DMS 273 (cell line): Measurements from ENCODE around the gene CTDSP2.
"Not testable (repeated sequence)": the region's sequence is repeated elsewhere in the genome, so short reads cannot be mapped to it uniquely, and the experiment has no call there.

Source experiments
- DNase-seq: peaks from one replicate; lab custom pipeline; 2025; ENCODE audit not compliant: unreplicated experiment; lab: John Stamatoyannopoulos, UW

Gene CTDSP2

GRCh38 chr12:57846577-57847319 is at the start of gene CTDSP2:
TSS of gene CTDSP2 (minus strand) at chr12:57846729. CDS start at chr12:57846435, 294 bp downstream.
- peak; percentile 98 for DNase-seq

DNA sequence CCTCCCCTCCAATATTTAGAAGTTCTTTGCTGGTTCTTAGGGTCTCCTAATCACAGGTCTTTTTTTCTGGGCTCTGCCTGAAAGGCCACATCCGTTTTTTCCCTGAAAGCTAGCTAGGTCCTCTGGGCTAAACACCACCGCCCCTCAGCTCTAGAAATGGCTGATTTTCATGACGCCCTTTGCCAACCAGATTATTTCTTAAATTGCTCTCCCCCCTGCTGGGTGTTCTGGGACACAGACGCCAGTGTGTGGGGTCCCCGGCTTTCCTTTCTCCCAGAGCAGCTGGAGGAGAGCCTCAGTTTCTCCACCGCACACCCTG is 49.5 kb upstream of the CTDSP2 start:
- DNase-seq = peak; percentile 60

DNA sequence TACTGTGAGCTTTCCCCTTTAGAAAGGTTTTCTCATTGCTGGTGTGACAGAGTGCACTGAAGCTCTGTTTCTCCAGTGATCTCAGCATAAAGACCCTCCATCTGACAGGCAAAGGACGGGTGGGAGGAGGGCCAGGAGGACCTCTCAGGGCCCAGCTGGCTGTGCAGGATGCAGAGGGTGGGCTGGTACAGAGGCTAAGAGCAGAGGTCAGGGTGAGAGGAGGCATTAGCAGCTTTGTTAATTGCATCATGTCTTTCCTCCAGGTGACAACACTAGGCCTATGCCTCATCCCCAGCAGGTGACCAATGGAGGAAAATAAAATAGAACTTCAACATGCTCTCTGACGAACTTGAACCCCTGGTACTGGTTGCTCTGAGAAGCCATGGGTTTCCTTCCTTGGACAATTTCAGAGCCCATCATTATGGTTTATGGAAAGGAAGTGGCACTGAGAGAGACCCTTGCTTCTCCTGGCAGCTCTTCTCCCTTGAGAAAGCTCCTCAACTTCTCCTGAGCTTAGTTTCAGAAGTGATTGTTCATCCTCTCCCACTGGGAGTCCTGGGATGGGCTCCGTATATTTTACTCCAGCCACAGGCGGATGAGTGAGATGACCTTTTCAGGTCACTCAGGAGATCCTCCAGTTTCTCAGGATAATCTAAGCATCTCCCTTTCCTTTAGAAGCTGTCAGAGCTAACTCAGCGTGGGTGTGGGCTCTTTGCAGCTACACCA is 49.0 kb upstream of the CTDSP2 start:
- peak; percentile 37 for DNase-seq

DNA sequence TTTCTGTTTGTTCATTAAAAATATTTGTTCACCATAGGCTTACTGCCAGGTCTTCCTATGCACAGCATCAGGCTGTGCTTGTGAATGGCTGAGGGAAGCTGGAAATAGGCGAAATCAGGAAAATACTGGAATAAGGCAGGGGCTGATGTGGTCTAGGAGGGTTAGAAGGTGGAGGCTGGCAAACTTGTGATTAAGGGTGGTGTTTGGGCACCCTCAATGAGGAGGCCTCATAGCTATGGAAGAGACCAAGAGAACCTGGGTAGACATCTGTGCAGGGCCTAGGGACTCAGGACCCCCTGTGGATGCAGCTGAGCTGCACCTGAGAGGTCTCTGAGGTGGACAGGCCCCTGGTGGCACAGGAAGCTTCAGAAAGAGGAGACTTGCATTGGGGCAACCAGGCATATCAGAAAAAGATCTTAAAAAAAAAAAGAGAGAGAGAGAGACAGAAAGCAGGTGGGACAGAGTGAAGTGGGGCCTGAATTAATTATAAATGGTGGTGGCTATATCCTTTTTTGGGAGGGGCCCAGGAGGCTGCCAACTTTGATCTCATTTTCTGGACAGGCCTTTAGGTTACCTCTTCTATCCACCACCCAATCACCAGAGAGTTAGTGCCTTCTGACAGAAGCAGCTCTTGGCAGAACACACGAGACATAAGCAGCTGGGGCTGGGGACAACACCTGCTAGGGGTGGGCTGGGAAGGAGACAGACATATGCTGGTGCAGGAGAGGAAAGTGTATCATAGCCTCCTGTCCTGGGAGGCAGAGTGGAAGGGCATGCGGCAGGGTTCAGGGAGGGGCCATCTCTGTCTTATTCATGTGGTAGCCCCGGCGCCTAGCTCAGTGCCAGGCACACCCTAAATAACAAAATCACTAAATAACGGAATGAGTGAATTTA is 48.1 kb upstream of the CTDSP2 start:
- DNase-seq = peak; percentile 97

DNA sequence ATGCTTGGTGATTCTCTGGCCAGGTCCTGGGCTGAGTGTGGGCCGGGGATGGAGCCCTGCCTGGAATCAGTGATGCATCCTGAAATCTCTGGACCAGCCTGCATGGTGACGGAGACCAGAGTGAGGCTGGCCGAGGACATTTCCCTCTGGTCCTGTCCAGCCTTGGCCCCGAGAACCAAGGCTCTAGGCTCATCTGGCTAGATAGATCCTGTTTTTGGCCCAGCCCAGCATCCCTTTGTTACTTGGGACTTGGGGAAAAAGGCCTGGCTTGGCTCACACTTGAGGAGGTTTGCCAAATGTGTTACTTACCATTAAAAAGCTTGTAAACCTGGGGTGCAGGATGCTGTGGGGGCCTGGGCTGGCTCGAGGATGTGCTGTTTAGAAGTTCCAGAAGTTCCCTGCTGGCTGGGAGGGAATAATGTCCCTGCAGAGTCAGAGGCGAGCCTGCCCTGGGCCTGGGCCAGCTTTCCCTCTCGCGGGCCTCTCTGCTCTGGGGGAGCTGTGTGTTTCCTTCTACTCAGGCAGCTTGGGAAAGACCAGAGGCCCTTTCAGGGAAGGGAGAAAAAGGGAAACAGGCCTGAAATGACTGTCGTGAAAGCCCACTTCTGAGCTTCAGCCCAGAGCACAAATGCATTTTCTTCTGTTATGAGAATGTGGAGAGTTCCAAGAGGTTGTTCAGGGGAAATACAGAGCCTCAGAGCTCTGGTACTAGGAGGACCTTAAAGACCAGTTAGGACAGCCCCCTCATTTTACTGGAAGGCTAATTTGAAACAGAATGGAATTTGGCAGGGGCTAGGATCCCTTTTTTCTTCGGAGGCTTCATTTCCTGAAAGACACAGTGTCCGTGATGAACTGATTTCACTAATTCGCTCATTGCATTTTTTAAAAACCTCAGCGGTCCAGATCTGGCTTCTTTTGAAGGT is 47.2 kb upstream of the CTDSP2 start:
- DNase-seq = peak; percentile 84

- no peak for DNase-seq
Measured at GRCh38 chr12:57892232-57892972, 45.9 kb upstream of the CTDSP2 start.

DNA sequence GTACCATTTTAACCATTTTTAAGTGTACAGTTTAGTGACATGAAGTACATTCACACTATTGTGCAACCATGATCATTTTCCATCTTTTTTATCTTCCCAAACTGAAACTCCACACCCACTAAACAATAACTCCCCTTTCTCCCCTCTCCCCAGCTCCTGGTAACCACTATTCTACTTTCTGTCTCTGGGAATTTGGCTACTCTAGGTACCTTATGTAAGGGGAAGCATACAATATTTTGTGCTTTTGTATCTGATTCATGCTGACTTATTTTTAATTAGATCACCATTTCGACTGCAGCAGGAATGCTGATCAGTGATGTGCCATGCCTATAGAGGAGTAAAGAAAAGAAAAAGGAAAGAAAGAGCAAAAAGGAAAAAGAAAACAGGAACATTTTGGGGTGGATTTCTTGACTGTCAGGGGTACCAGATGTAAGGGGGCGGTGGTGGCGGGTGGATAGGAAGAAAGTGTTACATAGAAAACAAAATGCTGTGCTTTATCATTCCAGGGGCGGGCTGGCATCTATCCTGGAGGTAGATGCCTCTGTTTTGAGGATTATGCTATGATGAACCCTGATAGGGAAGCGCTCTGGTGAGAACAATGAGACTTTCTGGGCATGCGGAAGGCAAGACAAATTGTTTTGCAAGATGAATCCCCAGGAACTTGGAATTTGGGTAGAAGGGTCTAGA is 45.2 kb upstream of the CTDSP2 start:
- no peak for DNase-seq

DNA sequence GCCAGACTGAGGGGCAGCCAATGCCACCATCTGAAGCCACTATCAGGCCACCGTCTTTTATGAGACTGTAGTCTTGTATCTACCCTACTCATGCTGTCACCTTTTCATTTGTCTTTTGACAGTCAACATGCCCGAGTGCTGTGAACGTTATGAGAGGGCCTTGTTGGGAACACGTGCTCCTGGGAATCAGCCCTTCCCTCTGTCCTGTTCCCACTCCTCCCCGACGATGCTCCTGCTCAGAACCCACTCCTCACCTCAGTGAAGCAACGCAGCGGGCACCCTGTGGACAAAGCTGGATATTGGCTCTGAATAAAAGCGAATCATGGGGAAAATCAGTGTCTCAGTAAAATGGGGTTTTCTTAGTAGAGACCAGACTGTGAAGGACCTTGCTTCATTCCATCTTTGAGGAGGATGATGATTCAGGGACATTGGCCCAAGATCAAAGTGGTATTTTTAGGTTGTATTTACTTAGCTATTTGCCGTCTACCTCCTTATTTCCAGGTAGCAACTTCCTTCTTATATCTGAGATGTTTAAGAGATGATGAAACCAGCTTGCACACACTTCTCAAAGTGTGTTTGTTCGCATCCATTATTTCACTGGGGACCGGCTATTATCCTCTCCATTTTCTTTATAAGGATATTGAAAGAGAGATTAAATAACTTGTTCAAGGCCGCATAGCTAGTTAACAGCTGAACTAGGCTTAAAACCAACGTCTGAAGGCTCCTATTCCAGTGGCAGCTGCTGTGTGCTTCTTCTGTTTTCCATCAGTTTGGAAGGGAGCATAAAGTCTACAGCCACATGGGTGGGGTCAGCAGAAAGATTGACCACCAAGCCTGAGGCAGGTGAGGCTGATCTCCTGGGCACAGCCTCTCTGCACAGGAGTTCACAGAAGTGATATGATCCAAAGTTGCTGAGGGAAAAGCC is 43.9 kb upstream of the CTDSP2 start:
- no peak for DNase-seq

- peak; percentile 81 for DNase-seq
Measured at GRCh38 chr12:57889500-57889989, 43.0 kb upstream of the CTDSP2 start.

DNA sequence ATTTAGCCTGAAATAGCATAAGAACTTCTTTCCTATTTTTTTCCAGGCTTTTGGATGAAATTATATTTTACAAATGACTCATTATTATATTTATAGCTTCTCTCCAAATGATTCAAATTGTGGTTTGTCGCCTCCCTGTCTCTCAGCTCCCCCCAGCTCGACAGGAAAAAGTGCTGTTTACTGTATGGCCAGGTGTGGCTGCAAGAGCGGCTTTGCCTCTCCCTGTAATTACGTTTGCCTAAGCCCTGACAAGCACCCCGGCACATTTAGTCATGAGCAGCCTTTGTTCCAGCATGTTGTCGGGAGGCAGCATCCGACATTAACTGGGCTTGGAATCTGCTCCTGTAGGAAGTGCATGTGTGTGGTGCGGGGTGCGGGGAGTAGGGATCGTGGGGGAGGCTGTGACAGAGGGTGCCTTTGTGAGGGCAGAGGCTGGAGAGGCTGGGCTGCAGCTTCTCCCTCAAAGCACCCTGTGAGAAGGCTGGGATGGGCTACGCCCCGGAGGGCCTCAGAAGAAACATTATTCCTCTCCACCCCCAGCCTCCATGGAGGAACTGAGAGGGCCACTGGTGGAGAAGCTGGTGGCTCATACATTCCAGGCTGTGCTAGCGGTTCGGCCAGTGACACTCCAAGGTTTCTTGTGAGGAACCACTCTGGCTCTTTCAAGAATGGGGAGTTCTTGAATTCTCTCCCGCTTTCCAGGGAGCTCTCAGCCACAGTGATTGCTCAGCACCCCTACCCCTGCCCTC is 42.1 kb upstream of the CTDSP2 start:
- peak; percentile 80 for DNase-seq

GRCh38 chr12:57887631-57888408 is 41.3 kb upstream of the CTDSP2 start:
- DNase-seq = peak; percentile 76

DNA sequence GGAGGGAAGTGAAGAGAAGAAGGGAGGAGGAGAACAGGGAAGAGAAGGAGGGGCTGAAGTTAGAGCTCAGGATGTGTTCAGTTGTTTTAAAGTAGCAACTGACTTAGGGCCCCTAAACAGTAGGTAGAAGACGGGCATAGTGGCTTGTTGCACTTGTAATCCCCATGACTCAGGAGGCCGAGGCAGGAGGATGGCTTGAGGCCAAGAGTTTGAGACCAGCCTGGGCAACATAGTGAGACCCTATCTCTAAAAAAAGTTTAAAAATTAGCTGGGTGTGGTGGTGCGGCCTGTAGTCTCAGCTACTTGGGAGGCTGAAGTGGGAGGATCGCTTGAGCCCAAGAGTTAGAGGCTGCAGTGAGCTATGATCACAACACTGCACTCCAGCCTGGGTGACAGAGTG is 40.4 kb upstream of the CTDSP2 start:
- DNase-seq = not testable (repeated sequence)

DNA sequence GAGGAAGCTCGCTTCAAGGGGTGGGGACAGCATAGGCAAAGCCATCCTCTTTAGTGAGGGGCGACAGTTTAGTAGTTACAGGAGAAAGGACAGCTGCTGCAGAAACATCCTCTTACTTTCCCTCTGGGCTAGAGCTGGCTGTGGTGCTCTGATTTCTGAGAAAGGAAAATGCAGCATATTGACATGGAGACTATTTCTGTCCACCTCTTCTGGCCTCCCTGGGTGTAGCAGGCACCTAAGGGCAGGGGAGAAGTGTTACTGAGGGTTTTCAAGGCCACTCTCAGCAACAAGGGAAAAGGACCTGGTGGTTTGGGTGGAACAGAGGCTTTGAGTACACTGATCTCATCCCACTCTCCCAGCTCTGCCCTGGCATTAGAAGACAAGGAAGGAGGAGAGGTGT is 40.0 kb upstream of the CTDSP2 start:
- DNase-seq = peak; percentile 34

DNA sequence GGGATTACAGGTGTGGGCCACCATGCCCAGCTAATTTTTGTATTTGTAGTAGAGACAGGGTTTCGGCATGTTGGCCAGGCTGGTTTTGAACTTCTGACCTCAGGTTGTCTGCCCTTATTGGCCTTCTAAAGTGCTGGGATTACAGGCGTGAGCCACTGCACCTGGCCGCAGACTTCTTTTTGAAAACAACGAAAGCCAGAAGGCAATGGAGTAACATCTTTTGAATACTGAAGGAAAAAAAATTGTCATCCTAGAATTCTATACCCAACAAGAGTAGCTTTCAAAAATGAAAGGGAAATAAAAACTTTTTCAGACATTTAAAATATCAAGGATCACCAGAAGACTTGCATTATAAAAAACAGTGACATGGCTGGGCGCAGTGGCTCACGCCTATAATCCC is 38.7 kb upstream of the CTDSP2 start:
- no peak for DNase-seq

DNA sequence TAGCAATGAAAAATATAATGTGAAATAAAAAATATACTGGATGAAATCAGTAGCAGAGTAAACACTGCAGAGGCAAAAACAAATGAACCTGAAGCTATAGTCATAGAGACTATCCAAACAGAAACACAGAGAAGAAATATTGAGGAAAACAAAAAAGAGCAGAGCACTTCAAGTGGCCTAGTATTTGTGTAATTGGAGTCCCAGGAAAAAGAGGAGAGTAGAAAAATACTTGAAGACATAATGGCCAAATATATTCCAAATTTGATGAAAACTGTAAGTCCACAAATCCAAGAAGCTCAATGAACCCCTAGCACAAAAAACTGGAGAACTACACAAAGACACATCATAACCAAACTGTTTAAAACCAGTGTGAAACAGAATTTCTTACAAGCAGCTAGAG is 37.2 kb upstream of the CTDSP2 start:
- DNase-seq = no peak

DNA sequence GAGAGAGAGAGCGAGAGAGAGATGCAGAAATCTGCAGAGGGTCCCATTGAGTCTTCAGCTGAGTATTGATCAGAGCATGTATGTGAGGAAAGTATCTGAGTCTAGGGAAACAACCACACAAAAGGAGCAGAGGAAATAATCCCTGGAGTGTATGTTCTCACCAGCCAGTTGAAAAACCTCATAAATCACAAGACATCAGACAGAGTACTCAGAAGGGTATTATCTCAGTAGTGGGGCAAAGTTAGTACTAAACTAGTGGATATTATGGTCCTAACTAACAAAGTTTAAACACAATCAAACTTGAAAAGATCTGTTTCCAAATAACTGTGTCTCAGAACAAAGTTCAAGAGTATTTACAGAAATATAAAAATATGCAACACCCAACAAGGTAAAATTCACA is 36.5 kb upstream of the CTDSP2 start:
- no peak for DNase-seq

GRCh38 chr12:57882575-57882974 is 36.0 kb upstream of the CTDSP2 start:
- DNase-seq = no peak
